HepG2 (cell line): ENCODE measurements around the gene CDC20. TPM values are rescaled to one million over a fixed set of nuclear protein-coding genes. Genes with fewer than 3 reads are reported as not detected.

Source experiments
- CENPT ChIP-seq: sonication (generic); formaldehyde crosslinking; IDR thresholded peaks from 2 replicates; pipeline ENCODE4 v1.8.0; 2022; ENCODE audit warnings: low read depth, mild to moderate bottlenecking, moderate library complexity, missing genetic modification reagents
- EHMT2 ChIP-seq: fragments of 200-600 bp; sonication (generic); IDR thresholded peaks from 2 replicates; pipeline ENCODE4 v1.7.0; 2017; ENCODE audit warnings: antibody characterized with exemption, low read depth, low read length, borderline replicate concordance
- HMGA1 ChIP-seq: sonication (generic); formaldehyde crosslinking; conservative IDR thresholded peaks from 2 replicates; pipeline ENCODE4 v1.4.0; 2020; ENCODE audit warnings: missing genetic modification reagents
- ISL2 ChIP-seq: sonication (generic); formaldehyde crosslinking; IDR thresholded peaks from 2 replicates; pipeline ENCODE4 v1.5.0; 2020; ENCODE audit warnings: missing genetic modification reagents
- JUN ChIP-seq: sonication (generic); formaldehyde crosslinking; IDR thresholded peaks from 2 replicates; pipeline ENCODE4 v1.4.0; 2020; ENCODE audit warnings: mild to moderate bottlenecking, missing genetic modification reagents
- KDM5B ChIP-seq: sonication (generic); formaldehyde crosslinking; IDR thresholded peaks from 2 replicates; pipeline ENCODE4 v1.4.0; 2020; ENCODE audit warnings: missing genetic modification reagents, mild to moderate bottlenecking, borderline replicate concordance
- KLF9 ChIP-seq: IDR thresholded peaks from 2 replicates; pipeline ENCODE4 v1.6.1; 2016; ENCODE audit warnings: low read depth
- KMT2A ChIP-seq: sonication (generic); formaldehyde crosslinking; IDR thresholded peaks from 2 replicates; pipeline ENCODE4 v1.4.0; 2020; ENCODE audit warnings: missing genetic modification reagents
- NR0B2 ChIP-seq: sonication (generic); formaldehyde crosslinking; IDR thresholded peaks from 2 replicates; pipeline ENCODE4 v1.4.0; 2020; ENCODE audit warnings: mild to moderate bottlenecking, missing genetic modification reagents
- PHF21A ChIP-seq: sonication (generic); formaldehyde crosslinking; IDR thresholded peaks from 2 replicates; pipeline ENCODE4 v1.5.0; 2020; ENCODE audit warnings: mild to moderate bottlenecking, missing genetic modification reagents
- PITX1 ChIP-seq: sonication (generic); formaldehyde crosslinking; IDR thresholded peaks from 2 replicates; pipeline ENCODE4 v1.5.1; 2020; ENCODE audit warnings: mild to moderate bottlenecking, missing genetic modification reagents
- SIN3A ChIP-seq: IDR thresholded peaks from 2 replicates; pipeline ENCODE4 v1.6.1; 2011; ENCODE audit warnings: low read depth, mild to moderate bottlenecking, control low read depth, low read length, borderline replicate concordance
- YY1 ChIP-seq: IDR thresholded peaks from 2 replicates; pipeline ENCODE4 v1.6.1; 2011; ENCODE audit warnings: low read length, low read depth, moderate library complexity, mild to moderate bottlenecking; ENCODE audit not compliant: insufficient read depth, insufficient replicate concordance
- ZKSCAN5 ChIP-seq: sonication (generic); formaldehyde crosslinking; IDR thresholded peaks from 2 replicates; pipeline ENCODE4 v1.5.1; 2020; ENCODE audit warnings: mild to moderate bottlenecking, missing genetic modification reagents
- ZMAT5 ChIP-seq: sonication (generic); formaldehyde crosslinking; IDR thresholded peaks from 2 replicates; pipeline ENCODE4 v1.5.0; 2020; ENCODE audit warnings: mild to moderate bottlenecking, low read depth, missing genetic modification reagents, borderline replicate concordance
- ZNF253 ChIP-seq: sonication (generic); formaldehyde crosslinking; IDR thresholded peaks from 2 replicates; pipeline ENCODE4 v1.8.0; 2022; ENCODE audit warnings: mild to moderate bottlenecking, missing genetic modification reagents, borderline replicate concordance
- ZNF263 ChIP-seq: sonication (generic); formaldehyde crosslinking; IDR thresholded peaks from 2 replicates; pipeline ENCODE4 v1.4.0; 2020; ENCODE audit warnings: missing genetic modification reagents
- ZNF354B ChIP-seq: sonication (generic); formaldehyde crosslinking; IDR thresholded peaks from 2 replicates; pipeline ENCODE4 v1.8.0; 2022; ENCODE audit warnings: mild to moderate bottlenecking, missing genetic modification reagents
- ZNF567 ChIP-seq: sonication (generic); formaldehyde crosslinking; IDR thresholded peaks from 2 replicates; pipeline ENCODE4 v1.8.1; 2023; ENCODE audit warnings: mild to moderate bottlenecking, missing genetic modification reagents, borderline replicate concordance
- ZNF724P ChIP-seq: sonication (generic); formaldehyde crosslinking; IDR thresholded peaks from 2 replicates; pipeline ENCODE4 v1.8.0; 2022; ENCODE audit warnings: missing genetic modification reagents, borderline replicate concordance
- polyA plus RNA-seq, 8 experiments: library from polyadenylated mRNA; depleted of rRNA in 3 of 8; stranded (reverse) in 7 of 8; unstranded in 1 of 8; fragments of >200 nt; fragmentation: Illumina TruSeq in 4 of 8; extraction: Trizol in 4 of 8; gene quantifications; 2 replicates each; pipeline versions ENCODE4 v1.2.1 to v1.2.3, GENCODE V29; 2011 to 2016; ENCODE audit warnings: low read depth in 4 of 8, missing spikeins in 1 of 8, mixed read lengths in 1 of 8; ENCODE audit not compliant: insufficient read depth in 1 of 8
- total RNA-seq, 5 experiments: library from RNA; depleted of rRNA; stranded (reverse); fragments of >200 nt; fragmentation: Illumina TruSeq; extraction: Trizol; gene quantifications; 2 replicates each; pipeline ENCODE4 v1.2.3, GENCODE V29; 2016; ENCODE audit warnings: low read depth in 1 of 5
- TF ChIP-seq, protein P1 (sequence below), 2 experiments: sonication (generic) in 1 of 2; formaldehyde crosslinking in 1 of 2; IDR thresholded peaks; 2 replicates each; pipeline versions ENCODE4 v1.4.0 to v1.6.1; 2018 to 2020; ENCODE audit warnings: missing genetic modification reagents in 2 of 2, borderline replicate concordance in 1 of 2, low read depth in 1 of 2, mild to moderate bottlenecking in 1 of 2, missing biosample characterization in 1 of 2
- TF ChIP-seq, protein P2 (sequence below): IDR thresholded peaks from 2 replicates; pipeline ENCODE4 v1.6.1; 2016; ENCODE audit warnings: missing biosample characterization, missing genetic modification reagents, low read depth

CDC20 gene
- total and polyA plus RNA-seq, 2 of the 13 experiments (the other 11 are each of a cell fraction or from before 2014, with no cell fraction given): 57.9 to 90.0 TPM

GRCh38 chr1:43367026-43367903 is 8.5 kb downstream of the CDC20 start (continued):
- TF ChIP-seq KLF9 (CRISPR knock-in tag) (no peak), JUN (CRISPR knock-in tag) (0 out of 2 replicates have a peak, but pooled peaks have one; percentile 4), ZKSCAN5 (CRISPR knock-in tag) (no peak), KMT2A (CRISPR knock-in tag) (no peak), CENPT (CRISPR knock-in tag) (0 out of 2 replicates have a peak, but pooled peaks have one; percentile 55), ZNF354B (CRISPR knock-in tag) (no peak), ZNF724P (CRISPR knock-in tag) (0 out of 2 replicates have a peak, but pooled peaks have one; percentile 1), YY1 (no peak), KDM5B (CRISPR knock-in tag) (no peak), HMGA1 (no peak), EHMT2 (no peak), SIN3A (no peak), ZMAT5 (CRISPR knock-in tag) (no peak), ISL2 (no peak), PHF21A (CRISPR knock-in tag) (no peak), ZNF567 (CRISPR knock-in tag) (no peak), ZNF263 (CRISPR knock-in tag) (peak; percentile 22; the same call in 1 of the 2 replicates), ZNF253 (CRISPR knock-in tag) (no peak), PITX1 (peak; percentile 29; the same call in 1 of the 2 replicates), NR0B2 (CRISPR knock-in tag) (no peak)
- TF ChIP-seq, protein P1, sequence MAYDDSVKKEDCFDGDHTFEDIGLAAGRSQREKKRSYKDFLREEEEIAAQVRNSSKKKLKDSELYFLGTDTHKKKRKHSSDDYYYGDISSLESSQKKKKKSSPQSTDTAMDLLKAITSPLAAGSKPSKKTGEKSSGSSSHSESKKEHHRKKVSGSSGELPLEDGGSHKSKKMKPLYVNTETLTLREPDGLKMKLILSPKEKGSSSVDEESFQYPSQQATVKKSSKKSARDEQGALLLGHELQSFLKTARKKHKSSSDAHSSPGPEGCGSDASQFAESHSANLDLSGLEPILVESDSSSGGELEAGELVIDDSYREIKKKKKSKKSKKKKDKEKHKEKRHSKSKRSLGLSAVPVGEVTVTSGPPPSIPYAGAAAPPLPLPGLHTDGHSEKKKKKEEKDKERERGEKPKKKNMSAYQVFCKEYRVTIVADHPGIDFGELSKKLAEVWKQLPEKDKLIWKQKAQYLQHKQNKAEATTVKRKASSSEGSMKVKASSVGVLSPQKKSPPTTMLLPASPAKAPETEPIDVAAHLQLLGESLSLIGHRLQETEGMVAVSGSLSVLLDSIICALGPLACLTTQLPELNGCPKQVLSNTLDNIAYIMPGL (CRISPR knock-in tag; IDR thresholded peaks at IDR 0.05; ENCODE audit: borderline replicate concordance in 1 of 2, low read depth in 1 of 2): peak in 1 of 2 experiments; percentile 13; a peak in 1 of 4 replicates
- TF ChIP-seq, protein P2, sequence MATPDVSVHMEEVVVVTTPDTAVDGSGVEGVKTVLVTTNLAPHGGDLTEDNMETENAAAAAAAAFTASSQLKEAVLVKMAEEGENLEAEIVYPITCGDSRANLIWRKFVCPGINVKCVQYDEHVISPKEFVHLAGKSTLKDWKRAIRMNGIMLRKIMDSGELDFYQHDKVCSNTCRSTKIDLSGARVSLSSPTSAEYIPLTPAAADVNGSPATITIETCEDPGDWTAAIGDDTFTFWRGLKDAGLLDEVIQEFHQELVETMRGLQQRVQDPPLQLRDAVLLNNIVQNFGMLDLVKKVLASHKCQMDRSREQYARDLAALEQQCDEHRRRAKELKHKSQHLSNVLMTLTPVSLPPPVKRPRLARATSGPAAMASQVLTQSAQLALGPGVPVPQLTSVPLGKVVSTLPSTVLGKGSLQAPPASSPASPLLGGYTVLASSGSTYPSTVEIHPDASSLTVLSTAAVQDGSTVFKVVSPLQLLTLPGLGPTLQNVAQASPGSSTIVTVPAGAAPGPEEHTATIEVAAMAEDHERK (CRISPR knock-in tag): no peak
